HAP-1 (cell line): ENCODE measurements around the gene NOSTRIN.

Source experiments
- DNase-seq, 2 experiments: peaks; one replicate each; pipeline ENCODE4 v3.0.0-alpha.2; 2016 to 2020; ENCODE audit warnings: low spot score in 2 of 2
- H3K27me3 ChIP-seq: fragments of 250-450 bp; sonication (Bioruptor Pico); 2 replicates; pipeline ENCODE4 v1.5.1; 2020; ENCODE audit warnings: low read depth, mild to moderate bottlenecking, moderate library complexity
- H3K36me3 ChIP-seq: fragments of 250-450 bp; sonication (Bioruptor Pico); replicated peaks from 2 replicates; pipeline ENCODE4 v1.5.1; 2020; ENCODE audit warnings: mild to moderate bottlenecking
- H3K4me1 ChIP-seq: fragments of 250-450 bp; sonication (Bioruptor Pico); 2 replicates; pipeline ENCODE4 v1.5.1; 2020; ENCODE audit warnings: mild to moderate bottlenecking
- H3K4me3 ChIP-seq: fragments of 250-450 bp; sonication (Bioruptor Pico); 2 replicates; pipeline ENCODE4 v1.5.1; 2020; ENCODE audit warnings: mild to moderate bottlenecking, moderate library complexity
- H3K9me3 ChIP-seq: fragments of 250-450 bp; sonication (Bioruptor Pico); 2 replicates; pipeline ENCODE4 v1.5.1; 2020; ENCODE audit warnings: mild to moderate bottlenecking, moderate library complexity
- in situ Hi-C: fragments of 300-500 bp; cut with MboI; formaldehyde crosslinking; loops from 3 replicates; pipeline ENCODE4 v1.14.3; 2020; ENCODE audit warnings: low sequenced_read_pairs, inconsistent platforms, mixed read lengths

The NOSTRIN gene

DNA sequence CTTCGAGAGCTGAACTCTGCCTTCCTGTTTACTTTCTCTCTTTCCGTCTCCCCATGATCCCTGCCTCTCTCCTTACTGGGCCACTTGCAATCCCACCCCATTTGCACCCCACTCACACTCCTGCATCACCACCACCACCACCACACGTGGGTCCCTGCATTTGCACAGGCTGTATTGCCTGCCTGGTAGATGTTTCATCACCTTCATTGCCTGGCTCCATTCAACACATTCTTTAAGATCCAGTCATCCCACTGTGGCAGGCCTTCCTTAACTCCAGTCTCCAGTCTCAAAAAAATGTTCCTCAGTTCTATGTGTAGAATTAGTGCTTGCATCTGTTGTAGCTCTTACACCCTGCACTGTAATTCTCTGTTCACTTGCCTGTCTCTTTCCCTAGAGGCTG is 13.9 kb downstream of the NOSTRIN start:
- H3K27me3 ChIP-seq, result no peaks in the 10 kb centered on the region
- no peaks in the 10 kb centered on the region for H3K9me3 ChIP-seq
- in situ Hi-C loops, result no loop called here
- H3K36me3 ChIP-seq, result no peaks in the 10 kb centered on the region
- H3K4me3 ChIP-seq, result no peak overlapping the region
- no peaks in the 10 kb centered on the region for H3K4me1 ChIP-seq
- DNase-seq, result no peak

DNA sequence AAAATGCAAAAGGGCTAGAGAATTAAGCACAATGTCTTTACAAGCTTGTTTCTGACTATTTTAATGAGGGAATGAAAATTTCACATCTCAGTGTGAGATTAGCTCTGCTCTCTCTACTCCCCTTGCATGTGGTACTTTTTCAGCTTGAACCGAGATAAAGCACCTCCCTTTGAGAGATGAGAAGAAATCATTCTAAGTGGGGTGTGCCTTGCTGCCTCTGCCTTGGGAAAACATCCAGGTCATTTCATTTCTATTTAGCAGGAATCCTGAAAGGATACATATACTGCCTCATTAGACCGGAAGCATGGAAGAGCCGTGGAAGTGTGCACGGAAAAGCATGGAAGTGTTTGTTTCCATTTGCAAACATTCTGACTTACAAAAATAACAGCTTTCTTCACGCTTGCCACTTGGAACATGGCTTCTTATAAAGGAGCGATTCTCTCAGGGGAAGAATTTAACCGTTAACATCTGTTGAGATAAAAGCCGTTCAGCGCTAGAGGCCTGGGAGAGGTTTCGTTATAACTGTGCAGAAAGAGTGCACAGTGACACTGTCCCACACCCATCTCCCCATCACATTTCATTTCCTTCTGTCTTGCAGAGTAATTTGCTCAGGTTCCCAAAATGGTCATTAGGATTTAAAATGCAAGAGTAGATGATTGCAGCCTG is 16.7 kb downstream of the NOSTRIN start:
- in situ Hi-C loops, result no loop called here
- no peak for DNase-seq
- Histone ChIP-seq H3K9me3 (no peaks in the 10 kb centered on the region), H3K36me3 (no peaks in the 10 kb centered on the region), H3K4me1 (no peaks in the 10 kb centered on the region), H3K4me3 (no peak overlapping the region), H3K27me3 (no peaks in the 10 kb centered on the region)

GRCh38 chr2:168819829-168820489 is 17.5 kb downstream of the NOSTRIN start:
- DNase-seq, result no peak
- H3K36me3 ChIP-seq, result no peaks in the 10 kb centered on the region
- no peaks in the 10 kb centered on the region for H3K4me1 ChIP-seq
- no peaks in the 10 kb centered on the region for H3K27me3 ChIP-seq
- no peak overlapping the region for H3K4me3 ChIP-seq
- no peaks in the 10 kb centered on the region for H3K9me3 ChIP-seq
- in situ Hi-C loops, result no loop called here

- Histone ChIP-seq H3K27me3 (no peaks in the 10 kb centered on the region), H3K9me3 (no peaks in the 10 kb centered on the region)
These were observed 19.1 kb downstream of the NOSTRIN start for GRCh38 chr2:168821577-168821976.

GRCh38 chr2:168821992-168822391 is 19.6 kb downstream of the NOSTRIN start:
- Histone ChIP-seq H3K27me3 (no peaks in the 10 kb centered on the region), H3K36me3 (no peaks in the 10 kb centered on the region), H3K9me3 (no peaks in the 10 kb centered on the region), H3K4me1 (no peaks in the 10 kb centered on the region), H3K4me3 (no peak overlapping the region)
- in situ Hi-C loops, result no loop called here
- no peak for DNase-seq

More at GRCh38 chr2:168821577-168821976, 19.1 kb downstream of the NOSTRIN start:
- in situ Hi-C loops, result no loop called here
- H3K4me1 ChIP-seq, result no peaks in the 10 kb centered on the region
- H3K36me3 ChIP-seq, result no peaks in the 10 kb centered on the region
- no peak overlapping the region for H3K4me3 ChIP-seq
- no peak for DNase-seq

- H3K4me3 ChIP-seq, result no peak overlapping the region
- DNase-seq, result no peak
- in situ Hi-C loops, result no loop called here
These were observed 22.7 kb downstream of the NOSTRIN start for GRCh38 chr2:168825126-168825525.

DNA sequence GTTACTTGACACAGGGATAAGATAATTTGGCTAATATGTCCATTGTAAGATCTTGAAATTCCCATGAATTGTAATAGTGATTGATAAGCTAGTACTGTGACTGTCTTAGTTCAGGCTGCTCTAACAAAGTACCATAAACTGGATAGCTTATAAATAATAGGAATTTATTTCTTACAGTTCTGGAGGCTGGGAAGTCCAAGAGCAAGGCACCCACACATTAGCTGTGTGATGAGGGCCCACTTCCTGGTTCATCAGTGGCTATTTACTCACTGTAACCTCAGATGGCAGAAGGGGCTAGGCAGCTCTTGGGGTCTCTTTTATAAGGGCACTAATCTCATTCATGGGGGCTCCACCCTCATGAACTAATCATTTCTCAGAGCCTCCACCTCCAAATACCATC is 28.5 kb downstream of the NOSTRIN start:
- Histone ChIP-seq H3K9me3 (no peaks in the 10 kb centered on the region), H3K36me3 (no peaks in the 10 kb centered on the region), H3K4me1 (no peaks in the 10 kb centered on the region), H3K4me3 (no peak overlapping the region), H3K27me3 (no peaks in the 10 kb centered on the region)
- no peak for DNase-seq
- in situ Hi-C loops, result no loop called here

More at GRCh38 chr2:168825126-168825525, 22.7 kb downstream of the NOSTRIN start:
- H3K9me3 ChIP-seq, result no peaks in the 10 kb centered on the region
- H3K36me3 ChIP-seq, result no peaks in the 10 kb centered on the region
- H3K27me3 ChIP-seq, result no peaks in the 10 kb centered on the region
- no peaks in the 10 kb centered on the region for H3K4me1 ChIP-seq

DNA sequence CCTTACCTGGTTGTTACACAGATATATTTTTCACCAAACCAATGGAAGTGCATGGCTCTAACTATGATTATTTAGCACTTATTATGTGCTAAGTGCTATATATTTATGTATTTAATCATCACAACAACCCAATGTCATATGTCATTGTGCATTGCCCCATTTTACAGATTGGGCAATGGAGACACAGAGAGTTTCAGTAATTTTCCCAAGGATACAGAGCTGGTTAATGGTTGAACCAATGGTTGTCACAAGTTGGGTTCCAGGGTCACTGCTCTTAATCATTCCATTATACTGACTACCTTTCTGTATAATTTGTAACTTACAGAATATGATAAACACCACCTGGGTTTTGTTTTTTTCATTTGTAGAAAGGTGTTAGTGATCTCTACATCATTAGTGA is 29.2 kb downstream of the NOSTRIN start:
- in situ Hi-C loops, result no loop called here
- H3K36me3 ChIP-seq, result no peaks in the 10 kb centered on the region
- H3K4me3 ChIP-seq, result no peak overlapping the region
- no peaks in the 10 kb centered on the region for H3K27me3 ChIP-seq
- no peaks in the 10 kb centered on the region for H3K4me1 ChIP-seq
- DNase-seq, result no peak
- no peaks in the 10 kb centered on the region for H3K9me3 ChIP-seq

- in situ Hi-C loops, result no loop called here
- H3K9me3 ChIP-seq, result no peaks in the 10 kb centered on the region
- DNase-seq, result no peak
- no peak overlapping the region for H3K4me3 ChIP-seq
- no peaks in the 10 kb centered on the region for H3K4me1 ChIP-seq
- no peaks in the 10 kb centered on the region for H3K36me3 ChIP-seq
- H3K27me3 ChIP-seq, result no peaks in the 10 kb centered on the region
These were observed 33.5 kb downstream of the NOSTRIN start for GRCh38 chr2:168835969-168836368.

GRCh38 chr2:168841445-168841844 is 39.0 kb downstream of the NOSTRIN start:
- Histone ChIP-seq H3K9me3 (no peaks in the 10 kb centered on the region), H3K4me3 (no peak overlapping the region), H3K27me3 (no peaks in the 10 kb centered on the region), H3K4me1 (0 out of 2 replicates have a peak, but pooled peaks cover 3% of the 10 kb centered on the region), H3K36me3 (no peaks in the 10 kb centered on the region)
- no peak for DNase-seq
- in situ Hi-C loops, result no loop called here

DNA sequence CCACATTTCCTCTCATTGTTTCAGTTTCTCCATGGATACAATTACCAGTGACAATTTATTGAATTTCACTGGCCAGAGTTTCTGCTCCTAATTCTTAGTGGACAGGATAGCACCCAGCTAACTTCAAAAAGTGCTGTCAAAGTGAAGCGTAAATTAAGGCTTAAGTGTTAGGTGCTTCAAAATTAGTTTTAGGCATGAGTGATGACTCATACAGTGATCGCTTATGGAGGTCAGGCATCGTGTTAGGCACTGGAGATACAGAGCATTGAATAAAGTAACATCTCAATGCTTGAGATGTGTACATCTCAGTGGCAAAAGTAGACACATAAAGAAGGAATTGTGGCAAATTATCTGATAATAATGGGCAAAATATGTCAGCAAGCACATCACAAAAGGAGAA is 40.8 kb downstream of the NOSTRIN start:
- H3K36me3 ChIP-seq, result no peaks in the 10 kb centered on the region
- DNase-seq, result no peak
- in situ Hi-C loops, result no loop called here
- H3K9me3 ChIP-seq, result no peaks in the 10 kb centered on the region
- H3K27me3 ChIP-seq, result no peaks in the 10 kb centered on the region
- no peak overlapping the region for H3K4me3 ChIP-seq
- H3K4me1 ChIP-seq, result peaks cover 3% of the 10 kb centered on the region; the same call in 1 of the 2 replicates

DNA sequence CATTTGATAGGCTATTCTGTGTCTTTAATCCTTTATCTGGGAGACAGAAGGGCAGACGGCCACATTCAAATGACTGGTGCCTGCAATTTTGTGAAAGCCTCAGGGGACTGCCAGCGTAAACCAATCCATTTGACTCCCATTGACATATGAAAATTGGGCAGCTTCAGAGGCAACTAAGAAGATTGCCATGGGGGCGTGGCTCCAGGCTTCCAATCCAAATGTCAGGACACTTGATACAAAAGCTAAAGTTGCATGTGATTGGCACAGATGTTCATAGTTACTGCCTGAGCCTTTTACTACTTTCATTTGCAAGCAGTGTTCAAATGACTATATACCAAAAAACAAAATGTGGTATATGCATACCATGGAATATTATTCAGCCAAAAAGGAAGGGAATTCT is 45.8 kb downstream of the NOSTRIN start:
- H3K4me3 ChIP-seq, result no peak overlapping the region
- H3K4me1 ChIP-seq, result peaks cover 3% of the 10 kb centered on the region; the same call in 1 of the 2 replicates
- H3K27me3 ChIP-seq, result no peaks in the 10 kb centered on the region
- in situ Hi-C loops, result no loop called here
- H3K9me3 ChIP-seq, result no peaks in the 10 kb centered on the region
- peak; percentile 9 to 56 for DNase-seq
- no peaks in the 10 kb centered on the region; the same call in none of the 2 replicates for H3K36me3 ChIP-seq

DNA sequence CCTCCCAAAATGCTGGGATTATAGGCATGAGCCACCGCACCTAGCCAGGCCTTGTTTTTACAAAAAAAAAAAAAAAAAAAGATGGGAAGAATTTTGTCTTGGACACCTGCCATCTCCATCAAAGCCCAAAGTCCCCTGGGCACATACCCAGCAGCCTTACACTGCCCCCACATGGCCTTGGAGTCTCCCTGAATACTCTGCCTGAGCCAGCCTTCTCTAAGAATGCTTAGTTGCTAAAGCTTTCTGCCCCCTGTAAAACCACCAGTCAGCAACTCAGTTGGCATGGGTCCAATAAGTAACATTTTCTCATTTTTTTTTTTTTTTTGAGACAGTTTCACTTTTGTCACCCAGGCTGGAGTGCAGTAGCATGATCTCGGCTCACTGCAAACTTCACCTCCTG is 47.2 kb downstream of the NOSTRIN start:
- in situ Hi-C loops, result no loop called here
- Histone ChIP-seq H3K4me3 (no peak overlapping the region), H3K27me3 (no peaks in the 10 kb centered on the region), H3K9me3 (no peaks in the 10 kb centered on the region), H3K36me3 (no peaks in the 10 kb centered on the region; the same call in none of the 2 replicates), H3K4me1 (peaks cover 3% of the 10 kb centered on the region; the same call in 1 of the 2 replicates)
- peak in 1 of 2 experiments; percentile 22 for DNase-seq

DNA sequence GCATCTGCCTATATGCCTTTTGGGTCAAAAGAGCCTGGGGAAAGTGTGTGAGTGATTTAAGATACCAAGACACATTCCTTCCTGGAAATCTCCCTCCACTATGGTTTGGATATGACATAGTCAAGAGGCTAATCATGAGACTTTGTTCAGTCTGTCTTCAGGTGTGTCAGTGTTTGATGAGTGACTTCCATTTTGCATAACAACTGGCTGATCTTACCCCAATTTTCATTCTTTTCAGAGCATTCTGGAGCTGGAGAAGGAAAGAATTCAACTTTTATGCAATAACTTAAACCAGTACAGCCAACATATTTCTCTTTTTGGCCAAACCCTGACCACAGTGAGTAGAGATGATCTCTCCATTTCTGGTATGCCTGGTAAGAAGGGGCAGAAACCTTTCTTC is 48.4 kb downstream of the NOSTRIN start:
- in situ Hi-C loops, result no loop called here
- Histone ChIP-seq H3K4me3 (no peak overlapping the region), H3K9me3 (no peaks in the 10 kb centered on the region), H3K4me1 (no peaks in the 10 kb centered on the region; the same call in 1 of the 2 replicates), H3K27me3 (no peaks in the 10 kb centered on the region), H3K36me3 (peaks cover under 1% of the 10 kb centered on the region)
- no peak for DNase-seq
